ENCODE results near the gene EGFR. TPM values are rescaled to one million over a fixed set of nuclear protein-coding genes. Genes with fewer than 3 reads are reported as not detected.

The EGFR gene
- total RNA-seq, 1 experiment from 2014 or later: 94.1 TPM

GRCh38 chr7:55144333-55145317 is 125.8 kb downstream of the EGFR start:
- DNase-seq (ENCODE audit: low read depth): no peak

GRCh38 chr7:55145606-55146005 is 126.8 kb downstream of the EGFR start:
- DNase-seq (ENCODE audit: low read depth): no peak

- DNase-seq (ENCODE audit: low read depth): no peak
Measured at GRCh38 chr7:55147101-55147500, 128.3 kb downstream of the EGFR start.

GRCh38 chr7:55147736-55148135 is 128.9 kb downstream of the EGFR start:
- no peak for DNase-seq (ENCODE audit: low read depth)

- DNase-seq (ENCODE audit: low read depth): no peak
Measured at GRCh38 chr7:55148571-55148970, 129.8 kb downstream of the EGFR start.

GRCh38 chr7:55149001-55149400 is 130.2 kb downstream of the EGFR start:
- no peak for DNase-seq (ENCODE audit: low read depth)

- DNase-seq (ENCODE audit: low read depth): no peak
Measured at GRCh38 chr7:55150166-55150565, 131.3 kb downstream of the EGFR start.

- DNase-seq (ENCODE audit: low read depth): no peak
Measured at GRCh38 chr7:55150709-55151451, 132.1 kb downstream of the EGFR start.

- DNase-seq (ENCODE audit: low read depth): no peak
Measured at GRCh38 chr7:55152516-55152915, 133.7 kb downstream of the EGFR start.

GRCh38 chr7:55154096-55154495 is 135.3 kb downstream of the EGFR start:
- DNase-seq (ENCODE audit: low read depth): no peak

GRCh38 chr7:55155351-55156117 is 136.7 kb downstream of the EGFR start:
- DNase-seq (ENCODE audit: low read depth): no peak

GRCh38 chr7:55156919-55157763 is 138.3 kb downstream of the EGFR start:
- no peak for DNase-seq (ENCODE audit: low read depth)

- no peak for DNase-seq (ENCODE audit: low read depth)
Measured at GRCh38 chr7:55157764-55158105, 138.9 kb downstream of the EGFR start.

- DNase-seq (ENCODE audit: low read depth): no peak
Measured at GRCh38 chr7:55158541-55159382, 139.9 kb downstream of the EGFR start.

GRCh38 chr7:55160539-55160938 is 141.7 kb downstream of the EGFR start:
- DNase-seq (ENCODE audit: low read depth): no peak

- no peak for DNase-seq (ENCODE audit: low read depth)
Measured at GRCh38 chr7:55161154-55161687, 142.4 kb downstream of the EGFR start.

GRCh38 chr7:55162476-55162875 is 143.7 kb downstream of the EGFR start:
- no peak for DNase-seq (ENCODE audit: low read depth)

GRCh38 chr7:55163733-55164132 is 144.9 kb downstream of the EGFR start:
- DNase-seq (ENCODE audit: low read depth): no peak

GRCh38 chr7:55164527-55164926 is 145.7 kb downstream of the EGFR start:
- no peak for DNase-seq (ENCODE audit: low read depth)

Data from LHCN-M2 (cell line).